Right lobe of liver (tissue), 6 donors: Measurements from ENCODE around the gene ARHGEF9. TPM values are rescaled to one million over a fixed set of nuclear protein-coding genes. Genes with fewer than 3 reads are reported as not detected.

Experiments used
- ATAC-seq, 4 donors: fragments of 200-7000 bp; cut with Tn5 transposase; one replicate each; pipeline ENCODE4 v1.9.1; 2020; ENCODE audit warnings: mild to moderate bottlenecking in 4 of 4, moderate library complexity in 4 of 4
- DNase-seq, 3 donors: peaks; one replicate each; pipeline ENCODE4 v3.0.0-alpha.2; 2020
- H3K27ac ChIP-seq, 3 donors: fragments of 200-600 bp; one replicate each; pipeline ENCODE4 v1.8.0; 2022
- H3K27me3 ChIP-seq, 2 donors: fragments of 200-600 bp; one replicate each; pipeline ENCODE4 v1.8.0; 2022
- H3K36me3 ChIP-seq, 4 donors: fragments of 200-600 bp; sonication (generic) in 1 of 4; one replicate each; pipeline versions ENCODE4 v1.5.1 to v1.8.0; 2017 to 2022; ENCODE audit warnings: control low read depth in 1 of 4
- H3K4me1 ChIP-seq, 4 donors: fragments of 200-600 bp; sonication (generic) in 1 of 4; one replicate each; pipeline versions ENCODE4 v1.5.1 to v1.8.0; 2017 to 2022; ENCODE audit warnings: control low read depth in 1 of 4
- H3K4me3 ChIP-seq, 3 donors: fragments of 200-600 bp; one replicate each; pipeline ENCODE4 v1.8.0; 2022
- H3K9me3 ChIP-seq, 4 donors: fragments of 200-600 bp; sonication (generic) in 1 of 4; one replicate each; pipeline versions ENCODE4 v1.5.1 to v1.8.0; 2017 to 2022; ENCODE audit warnings: control low read depth in 1 of 4
- CTCF ChIP-seq, 4 donors: fragments of 200-600 bp in 3 of 4; fragments of 450-650 bp in 1 of 4; IDR thresholded peaks; one replicate each; pipeline versions ENCODE4 v1.5.1 to v1.8.0; 2016 to 2022; ENCODE audit warnings: antibody characterized with exemption in 4 of 4, mild to moderate bottlenecking in 2 of 4
- POLR2A ChIP-seq: fragments of 450-650 bp; IDR thresholded peaks from one replicate; pipeline ENCODE4 v1.6.1; 2017; ENCODE audit warnings: antibody characterized with exemption, mild to moderate bottlenecking
- WGBS: methylation state at CpG from one replicate; pipeline ENCODE4 v1.1.6; 2018; ENCODE audit warnings: low coverage, low lambda C conversion rate; ENCODE audit not compliant: insufficient coverage; ENCODE audit errors: missing lambda C conversion rate; 5-methylcytosine and 5-hydroxymethylcytosine counted together
- intact Hi-C, 2 donors: fragments of 100-400 bp; cut with DNase I; formaldehyde crosslinking; loops; one replicate each; pipeline versions ENCODE4 v1.11.2 to v1.14.1; 2022
- total RNA-seq, 6 experiments: library from RNA; depleted of rRNA in 2 of 6; stranded (reverse); fragments of >200 nt in 2 of 6; fragmentation: NEBNext Ultra II Directional in 3 of 6; extraction: Animal tissue kit (Norgen Biotek cat#: 25700) in 3 of 6; gene quantifications; one replicate each; pipeline versions ENCODE4 v1.1.0 to v1.2.4, GENCODE V29; 2016 to 2023
- donor health status: DM: no; HTN: yes; CAD: no.
- donor health status: DM: no; HTN: no; CAD: no.
- donor health status: DM: no; HTN: no; CAD: no.
- donor health status: DM: no; HTN: yes; CAD: no.
- donor health status: DM: no; HTN: yes; CAD: no.

The ARHGEF9 gene
- total RNA-seq, 6 experiments from 2014 or later = 5.8 to 9.0 (median 7.5) TPM

GRCh38 chrX:63743596-63743995 is 41.4 kb downstream of the ARHGEF9 start:
- Histone ChIP-seq H3K36me3 (no peaks in the 10 kb centered on the region), H3K4me3 (no peak overlapping the region), H3K9me3 (no peaks in the 10 kb centered on the region), H3K27ac (no peak overlapping the region), H3K27me3 (no peaks in the 10 kb centered on the region), H3K4me1 (no peaks in the 10 kb centered on the region)
- TF ChIP-seq POLR2A (no peak), CTCF (IDR thresholded peaks at IDR 0.05) (no peak)
- intact Hi-C loops = no loop called here
- ATAC-seq (no peak), DNase-seq (no peak)
- WGBS = 64% methylated on average over 2 of the region's 2 CpGs

GRCh38 chrX:63740382-63740781 is 44.6 kb downstream of the ARHGEF9 start:
- H3K27me3 ChIP-seq = no peaks in the 10 kb centered on the region
- no peaks in the 10 kb centered on the region for H3K9me3 ChIP-seq
- DNase-seq (no peak), ATAC-seq (no peak)
- no peaks in the 10 kb centered on the region for H3K36me3 ChIP-seq
- no peaks in the 10 kb centered on the region for H3K4me1 ChIP-seq
- no peak for TF ChIP-seq POLR2A
- TF ChIP-seq CTCF (IDR thresholded peaks at IDR 0.05) = no peak
- intact Hi-C loops = no loop called here
- H3K4me3 ChIP-seq = no peak overlapping the region
- H3K27ac ChIP-seq = no peak overlapping the region
- 40% methylated on average over 2 of the region's 2 CpGs for WGBS

GRCh38 chrX:63739885-63740284 is 45.1 kb downstream of the ARHGEF9 start:
- H3K27ac ChIP-seq = no peak overlapping the region
- TF ChIP-seq POLR2A (no peak), CTCF (IDR thresholded peaks at IDR 0.05) (no peak)
- H3K36me3 ChIP-seq = no peaks in the 10 kb centered on the region
- DNase-seq (no peak), ATAC-seq (no peak)
- H3K9me3 ChIP-seq = no peaks in the 10 kb centered on the region
- no peak overlapping the region for H3K4me3 ChIP-seq
- no peaks in the 10 kb centered on the region for H3K27me3 ChIP-seq
- H3K4me1 ChIP-seq = no peaks in the 10 kb centered on the region
- intact Hi-C loops = no loop called here

GRCh38 chrX:63738696-63739095 is 46.3 kb downstream of the ARHGEF9 start:
- Histone ChIP-seq H3K4me1 (no peaks in the 10 kb centered on the region), H3K27me3 (no peaks in the 10 kb centered on the region), H3K27ac (no peak overlapping the region), H3K36me3 (no peaks in the 10 kb centered on the region), H3K9me3 (no peaks in the 10 kb centered on the region), H3K4me3 (no peak overlapping the region)
- DNase-seq = no peak
- intact Hi-C loops = no loop called here
- 36% methylated on average over 1 of the region's 1 CpG for WGBS
- no peak for TF ChIP-seq CTCF (IDR thresholded peaks at IDR 0.05)
- TF ChIP-seq POLR2A = no peak
- no peak for ATAC-seq

GRCh38 chrX:63737131-63737921 is 47.7 kb downstream of the ARHGEF9 start:
- intact Hi-C loops = no loop called here
- ATAC-seq (no peak), DNase-seq (no peak)
- TF ChIP-seq CTCF (IDR thresholded peaks at IDR 0.05) (no peak), POLR2A (no peak)
- Histone ChIP-seq H3K9me3 (no peaks in the 10 kb centered on the region), H3K36me3 (no peaks in the 10 kb centered on the region), H3K27me3 (no peaks in the 10 kb centered on the region), H3K4me1 (no peaks in the 10 kb centered on the region), H3K4me3 (no peak overlapping the region), H3K27ac (no peak overlapping the region)
- 65% methylated on average over 3 of the region's 3 CpGs for WGBS
